ENCODE results near the gene ARID1B.

ARID1B gene

DNA sequence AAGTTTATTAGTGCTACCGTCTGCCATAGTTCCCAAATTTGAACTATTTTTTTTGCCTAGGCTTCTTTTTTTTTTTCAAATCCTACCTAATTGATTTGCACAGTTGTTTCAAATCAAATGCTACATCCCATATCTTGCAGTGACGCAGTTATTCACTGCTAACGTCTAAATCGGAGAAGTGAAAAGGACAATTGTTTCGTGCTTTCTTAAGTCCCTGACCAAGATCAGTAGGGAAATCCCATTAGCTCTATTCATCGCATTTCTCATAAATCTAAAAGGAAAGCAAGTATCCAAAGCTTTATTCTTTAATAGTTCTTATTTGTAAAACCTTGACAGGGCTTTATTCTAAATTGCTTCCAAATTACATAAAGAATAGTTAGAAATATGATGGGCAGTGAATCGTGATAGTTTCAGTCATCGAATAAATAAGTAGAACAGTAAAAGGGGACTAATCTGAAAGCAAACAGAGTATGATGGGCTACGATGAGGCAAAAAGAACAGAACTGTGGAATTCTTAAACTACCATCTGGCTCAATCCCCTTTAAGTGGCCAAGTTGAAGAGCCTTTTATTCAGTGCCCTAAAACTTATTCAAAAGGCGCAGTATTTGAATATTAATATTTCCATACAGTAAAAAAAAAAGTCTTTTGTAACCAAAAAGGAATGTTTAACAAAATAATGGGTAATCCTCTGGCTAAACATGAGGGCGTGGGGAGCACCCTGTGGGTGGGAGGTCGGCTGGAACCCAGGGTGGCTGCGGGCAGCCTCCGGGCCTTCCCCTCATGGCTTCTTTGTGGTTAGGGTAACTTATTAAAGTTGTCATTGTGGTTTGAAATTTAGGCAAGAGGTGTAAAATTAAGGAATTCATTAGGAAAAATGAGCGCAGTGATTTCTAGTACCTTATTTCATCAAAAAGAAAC, 3.0 kb upstream of the ARID1B start:
- DNase-seq (no peak), ATAC-seq (no peak)

DNA sequence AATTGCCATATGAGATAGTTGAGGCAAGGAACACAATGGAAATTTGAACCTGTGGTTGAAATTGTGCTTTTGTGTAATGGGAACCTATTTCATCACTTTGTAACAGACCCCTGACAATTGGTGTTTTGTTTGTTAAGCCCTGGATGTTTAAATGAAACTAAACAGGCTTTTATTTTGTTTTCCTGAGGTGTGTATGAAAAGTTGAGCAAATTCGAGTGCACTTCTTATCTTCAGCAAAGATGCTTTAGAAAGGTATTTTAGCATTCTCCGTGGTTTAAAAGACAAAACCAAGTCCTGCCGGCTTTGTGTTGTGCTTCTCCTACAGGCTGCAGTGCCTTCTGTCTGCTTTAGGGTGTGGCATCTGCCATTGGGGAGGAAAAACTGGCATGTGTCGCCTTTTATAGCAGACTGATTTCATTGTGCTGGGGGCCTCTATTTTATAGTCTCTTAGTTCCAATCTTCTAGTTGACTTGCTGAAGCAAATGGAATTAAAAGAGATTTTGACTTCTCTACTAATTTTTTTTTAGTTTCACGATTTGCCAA, 2.2 kb upstream of the ARID1B start:
- DNase-seq (no peak), ATAC-seq (no peak)

DNA sequence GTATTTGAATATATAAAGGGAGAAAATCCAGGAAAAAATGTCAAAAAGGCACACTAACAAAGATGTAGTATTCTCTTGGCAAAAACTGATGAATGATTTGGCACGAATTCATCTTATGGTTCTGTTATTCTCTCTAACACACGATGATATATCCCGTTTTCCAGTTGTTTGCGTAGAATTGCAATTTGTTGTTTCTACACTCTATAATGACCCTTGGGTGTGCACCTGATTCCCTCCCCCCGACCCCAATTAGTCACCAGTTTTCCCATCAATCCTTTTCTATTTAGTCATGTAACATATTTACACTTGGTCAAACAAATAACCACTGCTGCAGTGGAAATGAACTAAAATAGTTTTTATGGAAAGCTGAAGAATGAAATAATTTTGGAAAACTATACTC, 1.5 kb upstream of the ARID1B start:
- DNase-seq (no peak), ATAC-seq (no peak)

DNA sequence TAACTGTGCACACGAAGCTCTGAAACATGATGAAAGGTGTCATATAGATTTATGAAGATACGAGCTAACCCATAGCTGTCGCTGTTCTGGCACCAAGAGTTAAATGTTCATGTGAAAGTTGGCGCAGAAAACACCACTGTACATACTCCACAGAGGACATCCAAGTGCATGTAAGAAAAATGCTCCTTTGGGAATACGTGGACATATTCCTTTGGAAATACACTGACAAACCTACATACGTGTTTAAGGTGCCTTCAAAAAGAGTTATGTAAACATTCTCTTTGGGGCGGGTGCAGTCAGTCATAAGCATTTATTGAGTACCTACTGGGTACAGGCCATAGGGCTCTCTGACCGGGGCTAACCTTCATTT, 723 bp upstream of the ARID1B start:
- DNase-seq (no peak), ATAC-seq (no peak)

DNA sequence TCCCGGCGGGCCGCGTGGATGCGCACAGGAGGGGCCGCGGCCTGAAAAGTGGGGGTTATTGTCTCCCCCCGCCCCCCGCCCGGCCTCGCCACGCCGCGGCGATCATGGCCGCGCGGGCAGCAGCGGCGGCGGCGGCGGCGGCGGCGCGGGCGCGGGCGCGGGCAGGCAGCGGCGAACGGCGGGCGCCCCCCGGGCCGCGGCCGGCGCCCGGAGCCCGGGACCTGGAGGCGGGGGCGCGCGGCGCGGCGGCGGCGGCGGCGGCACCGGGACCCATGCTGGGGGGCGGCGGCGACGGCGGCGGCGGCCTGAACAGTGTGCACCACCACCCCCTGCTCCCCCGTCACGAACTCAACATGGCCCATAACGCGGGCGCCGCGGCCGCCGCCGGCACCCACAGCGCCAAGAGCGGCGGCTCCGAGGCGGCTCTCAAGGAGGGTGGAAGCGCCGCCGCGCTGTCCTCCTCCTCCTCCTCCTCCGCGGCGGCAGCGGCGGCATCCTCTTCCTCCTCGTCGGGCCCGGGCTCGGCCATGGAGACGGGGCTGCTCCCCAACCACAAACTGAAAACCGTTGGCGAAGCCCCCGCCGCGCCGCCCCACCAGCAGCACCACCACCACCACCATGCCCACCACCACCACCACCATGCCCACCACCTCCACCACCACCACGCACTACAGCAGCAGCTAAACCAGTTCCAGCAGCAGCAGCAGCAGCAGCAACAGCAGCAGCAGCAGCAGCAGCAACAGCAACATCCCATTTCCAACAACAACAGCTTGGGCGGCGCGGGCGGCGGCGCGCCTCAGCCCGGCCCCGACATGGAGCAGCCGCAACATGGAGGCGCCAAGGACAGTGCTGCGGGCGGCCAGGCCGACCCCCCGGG, 637 bp downstream of the ARID1B start:
- DNase-seq (peak; percentile 62), ATAC-seq (peak; percentile 44)

DNA sequence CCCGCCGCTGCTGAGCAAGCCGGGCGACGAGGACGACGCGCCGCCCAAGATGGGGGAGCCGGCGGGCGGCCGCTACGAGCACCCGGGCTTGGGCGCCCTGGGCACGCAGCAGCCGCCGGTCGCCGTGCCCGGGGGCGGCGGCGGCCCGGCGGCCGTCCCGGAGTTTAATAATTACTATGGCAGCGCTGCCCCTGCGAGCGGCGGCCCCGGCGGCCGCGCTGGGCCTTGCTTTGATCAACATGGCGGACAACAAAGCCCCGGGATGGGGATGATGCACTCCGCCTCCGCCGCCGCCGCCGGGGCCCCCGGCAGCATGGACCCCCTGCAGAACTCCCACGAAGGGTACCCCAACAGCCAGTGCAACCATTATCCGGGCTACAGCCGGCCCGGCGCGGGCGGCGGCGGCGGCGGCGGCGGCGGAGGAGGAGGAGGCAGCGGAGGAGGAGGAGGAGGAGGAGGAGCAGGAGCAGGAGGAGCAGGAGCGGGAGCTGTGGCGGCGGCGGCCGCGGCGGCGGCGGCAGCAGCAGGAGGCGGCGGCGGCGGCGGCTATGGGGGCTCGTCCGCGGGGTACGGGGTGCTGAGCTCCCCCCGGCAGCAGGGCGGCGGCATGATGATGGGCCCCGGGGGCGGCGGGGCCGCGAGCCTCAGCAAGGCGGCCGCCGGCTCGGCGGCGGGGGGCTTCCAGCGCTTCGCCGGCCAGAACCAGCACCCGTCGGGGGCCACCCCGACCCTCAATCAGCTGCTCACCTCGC, 1.5 kb downstream of the ARID1B start:
- ATAC-seq, result no peak
- DNase-seq, result peak; percentile 67

DNA sequence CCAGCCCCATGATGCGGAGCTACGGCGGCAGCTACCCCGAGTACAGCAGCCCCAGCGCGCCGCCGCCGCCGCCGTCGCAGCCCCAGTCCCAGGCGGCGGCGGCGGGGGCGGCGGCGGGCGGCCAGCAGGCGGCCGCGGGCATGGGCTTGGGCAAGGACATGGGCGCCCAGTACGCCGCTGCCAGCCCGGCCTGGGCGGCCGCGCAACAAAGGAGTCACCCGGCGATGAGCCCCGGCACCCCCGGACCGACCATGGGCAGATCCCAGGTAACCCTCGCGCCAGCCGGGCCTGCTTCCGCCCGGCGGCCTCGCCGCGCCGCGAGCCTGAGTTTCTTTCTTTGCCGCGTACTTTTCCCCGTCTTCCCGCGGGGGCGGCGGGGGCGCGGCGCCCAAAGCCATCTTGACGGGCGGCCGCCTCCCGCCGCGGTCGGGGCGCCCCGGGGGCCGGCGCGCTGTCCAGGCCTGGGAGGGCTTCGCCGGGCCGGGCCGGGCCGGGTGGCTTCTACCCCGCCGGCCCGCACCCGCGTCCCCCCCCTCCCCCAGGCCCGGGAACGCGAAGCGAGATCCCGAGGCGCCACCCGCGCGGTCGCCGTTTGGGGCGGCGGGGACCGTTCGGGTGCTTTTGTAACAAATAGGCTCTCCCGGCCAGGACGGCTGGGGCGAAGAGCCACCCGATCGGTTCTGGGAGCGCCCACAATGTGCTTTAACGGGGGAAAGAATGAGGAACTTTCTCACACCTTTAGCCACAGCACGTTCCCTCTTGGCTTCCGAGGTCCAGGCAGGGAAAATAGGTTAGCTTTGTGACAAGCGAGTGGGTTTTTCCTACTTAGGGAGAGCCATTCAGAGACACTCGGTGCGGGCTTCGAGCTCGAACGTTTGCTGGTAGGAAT, 2.3 kb downstream of the ARID1B start:
- no peak for ATAC-seq
- peak; percentile 68 for DNase-seq

DNA sequence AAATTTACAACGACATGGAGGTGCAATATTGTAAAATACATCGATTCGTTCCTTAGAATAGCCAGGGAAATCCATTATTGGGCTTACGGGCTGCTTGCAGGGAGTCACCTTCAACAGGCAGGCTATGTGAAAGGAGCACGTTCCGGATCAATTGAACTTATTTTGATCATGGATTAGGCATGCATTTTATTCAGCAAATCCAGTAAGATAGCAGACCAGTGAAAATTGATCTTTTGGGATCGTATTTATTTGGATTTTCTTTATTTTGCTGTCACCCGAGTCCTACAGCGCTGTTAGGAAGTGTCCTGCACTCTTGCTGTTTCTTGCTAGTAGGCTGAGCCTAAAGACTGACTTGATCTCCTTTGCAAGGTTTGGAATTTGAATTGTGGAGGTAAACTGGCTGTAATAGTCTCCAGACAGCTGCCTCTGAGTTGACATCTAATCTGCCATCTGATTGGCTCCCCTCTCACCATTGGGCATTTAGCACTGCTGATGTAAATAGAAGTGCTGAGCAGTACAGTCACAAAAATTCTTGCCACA, 3.0 kb downstream of the ARID1B start:
- DNase-seq, result peak; percentile 38

DNA sequence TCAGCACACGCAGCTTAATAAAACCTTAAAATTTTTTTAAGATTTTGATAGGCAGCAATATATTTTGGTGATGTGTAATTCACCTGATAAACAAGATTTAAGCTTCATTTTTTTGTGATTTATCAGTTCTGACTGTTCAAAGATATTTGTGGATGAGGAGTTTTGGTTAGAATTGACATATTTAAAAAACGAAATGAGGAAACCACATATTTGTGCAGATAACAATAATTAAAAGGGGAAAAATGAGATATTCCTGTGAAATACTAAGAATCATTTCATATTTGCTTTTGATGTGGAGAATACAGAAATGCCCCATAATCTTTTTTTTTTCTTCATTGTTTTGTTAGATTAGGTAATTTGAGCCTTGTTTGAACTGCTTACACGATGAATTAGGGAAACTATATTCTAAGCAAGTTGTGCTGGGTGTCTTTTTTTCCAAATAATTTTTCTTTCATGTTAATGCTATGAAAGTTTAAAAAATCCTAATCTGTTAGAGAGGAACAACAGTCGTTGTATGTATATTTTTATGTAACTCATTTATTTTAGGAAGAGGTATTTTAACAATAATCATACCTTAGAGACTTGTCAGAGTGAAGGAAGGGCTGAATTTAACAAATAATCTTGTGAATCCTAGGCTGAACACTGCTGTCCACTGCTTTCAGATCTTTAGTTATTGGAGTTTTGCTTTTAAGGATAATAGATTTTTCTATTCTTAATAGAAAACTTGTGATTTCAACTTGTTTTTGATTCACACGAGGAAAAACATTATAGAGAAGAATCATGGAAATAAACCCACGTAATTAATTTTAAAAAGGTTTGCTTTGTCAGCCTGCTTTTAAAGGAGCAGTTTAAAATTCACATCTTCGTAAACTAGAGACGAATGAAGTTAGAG, 4.0 kb downstream of the ARID1B start:
- ATAC-seq, result no peak
- no peak for DNase-seq

More for the DNA sequence above, 3.0 kb downstream of the ARID1B start:
- peak; percentile 51 for ATAC-seq

DNA sequence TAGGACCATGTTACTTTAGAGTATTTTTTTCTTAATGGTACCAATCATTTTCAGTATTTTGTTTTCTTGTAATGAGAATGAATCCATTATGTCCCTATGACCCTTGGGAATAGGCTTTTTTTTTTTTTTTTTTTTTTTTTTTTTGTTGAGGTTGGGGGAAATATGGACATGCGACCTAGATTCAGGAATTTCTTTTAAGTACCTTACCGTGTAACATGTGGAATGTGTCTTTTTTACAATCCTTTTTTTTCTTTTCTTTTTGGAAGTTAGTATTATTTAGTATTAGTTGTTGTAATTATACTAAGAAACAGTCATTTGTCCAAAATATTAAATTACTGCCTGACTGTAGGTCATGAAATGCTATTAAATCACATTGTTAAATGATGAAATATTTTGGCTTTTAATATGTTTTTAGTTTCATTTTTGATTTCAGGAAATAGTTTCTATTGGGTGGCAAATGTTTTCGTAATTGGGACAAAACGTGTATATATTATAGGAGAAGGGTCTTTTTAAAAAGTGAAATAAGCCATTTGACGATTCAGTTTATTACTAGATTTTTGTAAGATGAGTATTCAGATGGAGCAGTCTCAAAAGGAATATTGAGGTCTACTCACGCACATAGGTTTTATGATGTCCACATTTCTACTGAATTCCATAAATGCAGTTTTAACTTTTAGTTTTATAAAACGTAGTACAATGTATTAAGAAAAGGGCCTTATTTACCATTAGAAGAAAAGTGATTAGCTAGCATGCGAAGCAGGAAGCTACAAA, 4.9 kb downstream of the ARID1B start:
- ATAC-seq (no peak), DNase-seq (no peak)

DNA sequence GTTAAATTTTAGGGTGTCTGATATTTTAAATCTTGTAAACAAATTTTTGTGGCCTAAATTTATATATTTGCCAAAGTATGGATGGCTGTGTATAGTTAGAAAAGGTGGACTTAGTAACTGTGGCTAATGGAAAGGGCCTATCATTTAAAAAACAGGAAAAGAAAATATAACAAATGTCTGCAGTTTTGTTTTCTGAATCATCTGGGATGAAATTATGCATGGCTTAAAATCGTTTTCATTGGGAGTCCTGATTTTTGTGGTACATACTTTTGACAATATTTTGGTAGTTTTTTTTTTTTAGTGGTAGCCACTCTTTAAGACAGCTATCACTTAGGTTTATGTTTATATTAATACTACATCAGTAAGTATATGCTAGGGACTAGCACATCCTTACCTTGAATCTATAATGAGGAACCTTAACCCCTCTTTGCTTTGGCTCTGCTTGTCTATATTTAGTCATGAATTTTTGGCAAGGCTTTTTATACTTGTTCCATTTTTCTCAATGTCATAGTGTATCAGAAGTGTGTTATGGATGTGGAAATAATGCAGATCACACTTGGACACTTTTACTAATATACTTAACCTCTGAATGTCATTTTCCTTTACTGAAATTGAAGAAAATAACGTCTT, 5.6 kb downstream of the ARID1B start:
- ATAC-seq (no peak), DNase-seq (no peak)

DNA sequence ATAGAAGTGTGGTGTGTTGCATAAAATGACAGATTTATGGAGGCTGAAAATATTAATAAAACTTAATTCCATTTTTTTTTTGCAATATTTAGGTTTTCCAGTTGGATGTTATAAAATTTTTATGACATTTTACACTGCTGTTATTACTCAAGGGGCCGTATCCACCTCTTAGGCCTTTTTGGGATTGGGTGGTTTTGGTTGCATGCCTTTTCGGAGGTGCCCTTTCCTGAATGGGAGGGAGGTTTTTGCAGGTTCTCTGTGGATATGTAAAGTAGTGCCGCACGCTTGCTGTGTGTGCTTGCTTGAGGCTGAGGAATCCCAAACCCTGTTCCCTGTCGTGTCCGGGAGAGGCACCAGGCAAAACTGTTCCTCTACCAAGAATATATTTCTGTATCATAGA, 6.8 kb downstream of the ARID1B start:
- ATAC-seq (no peak), DNase-seq (no peak)

DNA sequence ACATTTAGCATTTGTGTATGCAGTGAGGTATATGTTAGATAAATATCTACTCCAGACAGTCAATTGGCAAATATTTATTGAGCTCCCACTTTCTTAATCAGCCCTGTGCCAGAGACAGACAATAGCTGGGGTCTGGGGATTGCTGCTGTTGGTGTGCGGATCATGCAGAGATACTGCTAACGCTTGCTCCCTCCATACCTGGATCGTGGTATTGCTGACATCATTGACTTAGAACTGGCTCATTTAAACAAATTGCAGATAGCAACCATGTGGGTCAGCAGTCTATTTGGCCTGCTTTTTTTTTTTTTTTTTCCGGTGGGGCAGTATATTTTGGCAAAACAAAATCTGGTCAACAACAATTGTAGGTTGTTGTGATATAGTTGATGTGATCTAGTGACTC, 9.5 kb downstream of the ARID1B start:
- ATAC-seq (no peak), DNase-seq (no peak)

DNA sequence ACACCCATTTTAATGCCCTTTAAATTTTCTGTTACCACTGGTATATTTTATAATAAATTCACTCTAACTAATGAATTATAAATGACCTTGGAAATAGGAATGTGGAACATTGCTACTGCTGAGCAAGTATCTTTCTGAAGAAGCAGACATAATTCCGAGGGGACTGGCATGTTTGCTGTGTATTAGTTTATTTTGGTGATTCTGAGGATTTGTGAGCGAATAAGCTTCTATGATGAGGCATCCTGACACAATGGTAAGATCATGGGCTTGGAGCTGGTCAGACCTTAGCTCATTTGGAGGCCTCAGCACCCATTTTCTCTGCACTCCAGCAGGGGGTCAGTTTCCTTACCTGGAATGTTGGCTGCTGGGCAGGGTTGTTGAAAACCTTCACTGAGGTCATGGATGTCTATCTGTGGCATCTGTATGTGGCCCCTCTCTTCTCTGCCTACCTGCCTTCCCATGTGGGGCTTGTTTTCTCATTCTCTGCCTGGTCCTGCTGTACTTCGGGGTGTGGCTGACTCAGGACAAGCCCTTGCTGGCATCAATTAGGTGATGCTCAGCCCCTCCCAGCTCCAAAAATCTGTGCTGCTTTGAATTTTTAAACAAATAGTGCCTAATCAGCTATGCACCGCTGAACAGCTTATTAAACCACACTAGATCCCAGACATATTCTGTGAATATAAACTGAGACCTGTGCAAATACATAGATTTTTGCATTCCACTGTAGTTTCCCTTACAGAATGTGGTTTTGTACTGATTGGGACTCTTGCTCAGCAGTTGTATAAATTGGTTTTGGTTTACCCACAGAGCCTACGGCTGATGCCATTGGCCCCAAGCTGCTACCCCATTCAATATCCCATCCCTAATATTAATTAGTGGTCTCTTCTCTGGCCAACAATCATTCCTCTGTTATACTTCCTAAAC, 10.7 kb downstream of the ARID1B start:
- ATAC-seq (no peak), DNase-seq (no peak)

DNA sequence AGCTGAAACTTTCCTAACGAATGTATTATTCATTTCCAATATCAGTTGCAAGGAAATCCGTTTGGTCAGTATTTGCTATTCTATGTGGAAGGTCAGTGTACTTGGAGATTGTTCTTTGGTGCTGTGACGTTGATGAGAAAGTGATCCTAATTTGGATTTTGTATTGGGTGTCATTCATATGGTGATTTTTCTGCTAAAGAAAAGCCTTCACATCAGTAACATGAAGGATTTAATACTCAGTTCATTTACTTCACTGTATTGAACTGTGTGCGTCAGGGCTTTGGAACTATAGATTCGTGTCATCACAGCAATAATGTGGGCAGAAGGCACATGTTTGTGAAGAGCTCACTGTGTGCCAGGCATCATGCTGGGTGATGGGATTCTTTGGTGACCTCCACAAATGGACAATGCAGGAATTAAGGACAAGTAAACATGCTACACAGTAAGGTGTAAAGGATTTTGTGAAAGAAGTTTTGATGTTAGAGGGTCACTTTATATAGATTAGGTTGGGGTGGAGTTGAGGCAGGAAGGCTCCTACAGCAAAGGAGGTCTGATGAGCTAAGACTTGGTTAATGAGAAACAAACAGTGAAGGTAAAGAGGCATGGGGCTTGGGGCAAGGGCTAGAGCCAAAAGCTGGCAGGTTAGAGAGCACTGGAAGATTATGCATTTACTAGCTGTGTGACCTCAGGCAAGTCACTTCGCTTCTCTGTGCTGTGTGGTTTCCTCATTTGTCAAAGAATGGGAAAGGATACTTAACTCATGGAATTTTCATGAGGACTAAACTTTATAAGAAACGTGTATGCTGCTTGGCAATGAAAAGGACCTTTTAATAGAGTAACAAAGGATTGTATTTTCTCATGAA, 12.1 kb downstream of the ARID1B start:
- no peak for ATAC-seq
- no peak for DNase-seq

DNA sequence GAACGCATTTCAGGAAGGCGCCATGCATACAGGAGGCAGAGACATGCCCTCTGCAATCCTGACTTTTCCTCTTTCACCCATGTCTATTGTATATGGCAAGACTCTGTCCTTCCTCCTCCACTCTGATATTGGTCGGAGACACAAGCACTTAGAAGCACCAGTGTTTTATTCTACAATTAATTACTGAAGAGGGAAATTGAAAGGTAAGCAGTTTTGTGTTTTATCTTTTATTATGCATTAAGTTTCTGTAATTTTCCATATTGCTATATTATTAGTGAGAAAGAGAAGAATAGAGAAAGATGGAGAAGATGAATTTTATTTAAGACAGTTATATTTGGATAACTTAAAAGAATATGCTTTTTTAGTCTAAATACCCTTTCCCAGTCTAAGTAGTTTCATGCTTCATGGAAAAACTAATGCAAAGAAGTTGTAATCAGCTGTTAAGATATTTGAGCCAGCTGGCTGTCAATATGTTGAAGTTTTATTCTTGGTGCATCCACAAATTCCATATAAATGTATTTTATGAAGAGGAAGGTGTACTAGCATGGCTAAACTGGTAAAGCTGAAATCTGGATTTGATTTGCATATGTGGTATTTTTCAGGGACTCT, 13.6 kb downstream of the ARID1B start:
- no peak for ATAC-seq
- no peak for DNase-seq
